ENCODE data around the gene GPR17.

- no peak for TF ChIP-seq CTCF (IDR thresholded peaks at IDR 0.05)
- no peak for TF ChIP-seq POLR2A (IDR thresholded peaks at IDR 0.05)
These were observed 4.9 kb downstream of the GPR17 start for GRCh38 chr2:127650785-127651380.

Measured in esophagus squamous epithelium (tissue), 4 donors.